H9 (cell line): ENCODE data around the gene APBB2. TPM values are rescaled to one million over a fixed set of nuclear protein-coding genes. Genes with fewer than 3 reads are reported as not detected.

Experiments used
- DNase-seq: peaks from one replicate; pipeline ENCODE4 v3.0.0-alpha.2; 2017
- H2AFZ ChIP-seq: one replicate; pipeline ENCODE4 v1.6.1; 2013; ENCODE audit warnings: mild to moderate bottlenecking, low read length, control low read depth, moderate library complexity
- H2AK5ac ChIP-seq: 2 replicates; pipeline ENCODE4 v1.6.1; 2013; ENCODE audit warnings: low read length, control low read depth, mixed read lengths; ENCODE audit not compliant: insufficient read length
- H2BK120ac ChIP-seq: one replicate; pipeline ENCODE4 v1.6.1; 2013; ENCODE audit warnings: low read depth, mild to moderate bottlenecking, low read length, control low read depth, inconsistent platforms; ENCODE audit not compliant: poor library complexity, severe bottlenecking
- H2BK12ac ChIP-seq: 2 replicates; pipeline ENCODE4 v1.6.1; 2013; ENCODE audit warnings: low read length, control low read depth, mixed read lengths, low read depth; ENCODE audit not compliant: insufficient read length
- H2BK15ac ChIP-seq: 2 replicates; pipeline ENCODE4 v1.6.1; 2013; ENCODE audit warnings: low read depth, low read length, control low read depth
- H2BK20ac ChIP-seq: one replicate; pipeline ENCODE4 v1.6.1; 2013; ENCODE audit warnings: low read depth, mild to moderate bottlenecking, low read length, control low read depth, inconsistent platforms; ENCODE audit not compliant: poor library complexity, severe bottlenecking
- H2BK5ac ChIP-seq: 2 replicates; pipeline ENCODE4 v1.6.1; 2013; ENCODE audit warnings: low read length, control low read depth, mixed read lengths; ENCODE audit not compliant: insufficient read length
- H3K14ac ChIP-seq: 2 replicates; pipeline ENCODE4 v1.6.1; 2013; ENCODE audit warnings: low read length, control low read depth; ENCODE audit not compliant: insufficient read depth
- H3K18ac ChIP-seq: 2 replicates; pipeline ENCODE4 v1.6.1; 2013; ENCODE audit warnings: low read depth, mild to moderate bottlenecking, mixed read lengths, low read length, control low read depth; ENCODE audit not compliant: insufficient read length
- H3K23ac ChIP-seq: 2 replicates; pipeline ENCODE4 v1.6.1; 2013; ENCODE audit warnings: low read length, control low read depth, mixed read lengths, low read depth; ENCODE audit not compliant: insufficient read length
- H3K23me2 ChIP-seq: 2 replicates; pipeline ENCODE4 v1.6.1; 2013; ENCODE audit warnings: low read depth, mild to moderate bottlenecking, mixed read lengths, low read length, control low read depth; ENCODE audit not compliant: insufficient read length, poor library complexity, severe bottlenecking
- H3K27ac ChIP-seq: 2 replicates; pipeline ENCODE4 v1.5.1; 2013; ENCODE audit warnings: low read length, control low read depth, mixed read lengths, low read depth; ENCODE audit not compliant: insufficient read length
- H3K27me3 ChIP-seq: 2 replicates; pipeline ENCODE4 v1.6.1; 2013; ENCODE audit warnings: low read length, control low read depth, inconsistent platforms; ENCODE audit not compliant: insufficient read depth
- H3K4ac ChIP-seq: 2 replicates; pipeline ENCODE4 v1.6.1; 2013; ENCODE audit warnings: low read depth, mild to moderate bottlenecking, control low read depth, inconsistent platforms, low read length, moderate library complexity
- H3K4me1 ChIP-seq: 2 replicates; pipeline ENCODE4 v1.6.1; 2013; ENCODE audit warnings: low read length, control low read depth, inconsistent platforms; ENCODE audit not compliant: insufficient read depth
- H3K4me2 ChIP-seq: 2 replicates; pipeline ENCODE4 v1.6.1; 2013; ENCODE audit warnings: low read length, control low read depth, mixed read lengths; ENCODE audit not compliant: insufficient read length, insufficient read depth
- H3K56ac ChIP-seq: 2 replicates; pipeline ENCODE4 v1.6.1; 2013; ENCODE audit warnings: low read depth, mild to moderate bottlenecking, mixed read lengths, low read length, control low read depth; ENCODE audit not compliant: insufficient read length
- H3K79me1 ChIP-seq: 2 replicates; pipeline ENCODE4 v1.6.1; 2013; ENCODE audit warnings: low read depth, mild to moderate bottlenecking, moderate library complexity, low read length, control low read depth, inconsistent platforms; ENCODE audit not compliant: insufficient read depth, poor library complexity, severe bottlenecking
- H3K79me2 ChIP-seq: 2 replicates; pipeline ENCODE4 v1.6.1; 2013; ENCODE audit warnings: low read length, control low read depth, inconsistent platforms; ENCODE audit not compliant: insufficient read depth
- H3K9ac ChIP-seq: 2 replicates; pipeline ENCODE4 v1.6.1; 2013; ENCODE audit warnings: low read length, control low read depth, mixed read lengths; ENCODE audit not compliant: insufficient read length; ENCODE audit errors: extremely low read depth
- H3K9me3 ChIP-seq: one replicate; pipeline ENCODE4 v1.6.1; 2013; ENCODE audit warnings: low read depth, low read length, inconsistent platforms; ENCODE audit not compliant: control insufficient read depth
- H3T11ph ChIP-seq: one replicate; pipeline ENCODE4 v1.6.1; 2013; ENCODE audit warnings: mild to moderate bottlenecking, low read length, control low read depth, inconsistent platforms
- H4K20me1 ChIP-seq: one replicate; pipeline ENCODE4 v1.6.1; 2013; ENCODE audit not compliant: control insufficient read depth, insufficient read length, insufficient read depth
- H4K5ac ChIP-seq: 2 replicates; pipeline ENCODE4 v1.6.1; 2013; ENCODE audit warnings: low read depth, mild to moderate bottlenecking, mixed read lengths, low read length, control low read depth; ENCODE audit not compliant: insufficient read length
- H4K8ac ChIP-seq: replicated peaks from 2 replicates; pipeline ENCODE4 v1.6.1; 2013; ENCODE audit warnings: low read length, control low read depth, mixed read lengths, low read depth; ENCODE audit not compliant: insufficient read length
- H4K91ac ChIP-seq: 2 replicates; pipeline ENCODE4 v1.6.1; 2013; ENCODE audit warnings: low read depth, mild to moderate bottlenecking, moderate library complexity, mixed read lengths, low read length, control low read depth; ENCODE audit not compliant: insufficient read length
- H3K27ac Mint-ChIP-seq, 3 experiments: 2 replicates in 2 of 3; 3 replicates in 1 of 3; pipeline ENCODE4 v1.8.0; 2020 to 2021; ENCODE audit warnings: mixed read lengths in 3 of 3, mild to moderate bottlenecking in 1 of 3, moderate library complexity in 1 of 3
- H3K27me3 Mint-ChIP-seq: 2 replicates; pipeline ENCODE4 v1.8.0; 2021; ENCODE audit warnings: low read depth, mild to moderate bottlenecking, moderate library complexity, mixed read lengths
- H3K36me3 Mint-ChIP-seq, 3 experiments: 2 replicates in 2 of 3; 3 replicates in 1 of 3; pipeline ENCODE4 v1.8.0; 2020 to 2021; ENCODE audit warnings: low read depth in 3 of 3, mixed read lengths in 3 of 3; ENCODE audit not compliant: insufficient read depth in 1 of 3
- H3K4me1 Mint-ChIP-seq, 2 experiments: 2 replicates each; pipeline ENCODE4 v1.8.0; 2020; ENCODE audit warnings: mixed read lengths in 2 of 2
- H3K4me3 Mint-ChIP-seq, 2 experiments: 2 replicates in 1 of 2; 3 replicates in 1 of 2; pipeline ENCODE4 v1.8.0; 2020 to 2021; ENCODE audit warnings: mild to moderate bottlenecking in 2 of 2, mixed read lengths in 2 of 2, moderate library complexity in 1 of 2
- H3K9me3 Mint-ChIP-seq, 2 experiments: 2 replicates in 1 of 2; 3 replicates in 1 of 2; pipeline ENCODE4 v1.8.0; 2020; ENCODE audit warnings: mild to moderate bottlenecking in 2 of 2, mixed read lengths in 2 of 2, moderate library complexity in 1 of 2
- WGBS: extraction: QIAGEN DNeasy Blood & Tissue Kit; methylation state at CpG from one replicate; pipeline ENCODE4 v1.1.7; 2013; ENCODE audit warnings: missing lambda C conversion rate, low lambda C conversion rate, mixed read lengths; ENCODE audit not compliant: insufficient read length; ENCODE audit errors: extremely low coverage; 5-methylcytosine and 5-hydroxymethylcytosine counted together
- total RNA-seq: library from RNA; stranded (reverse); gene quantifications from 2 replicates; pipeline ENCODE4 v1.2.1, GENCODE V29; 2021
- TF ChIP-seq, protein P1 (sequence below): fragments of 200-600 bp; sonication (generic); conservative IDR thresholded peaks from 3 replicates; pipeline ENCODE4 v1.8.0; 2021; ENCODE audit warnings: antibody characterized with exemption, mild to moderate bottlenecking

Gene APBB2
- total RNA-seq, 1 experiment from 2014 or later, result 39.6 TPM

DNA sequence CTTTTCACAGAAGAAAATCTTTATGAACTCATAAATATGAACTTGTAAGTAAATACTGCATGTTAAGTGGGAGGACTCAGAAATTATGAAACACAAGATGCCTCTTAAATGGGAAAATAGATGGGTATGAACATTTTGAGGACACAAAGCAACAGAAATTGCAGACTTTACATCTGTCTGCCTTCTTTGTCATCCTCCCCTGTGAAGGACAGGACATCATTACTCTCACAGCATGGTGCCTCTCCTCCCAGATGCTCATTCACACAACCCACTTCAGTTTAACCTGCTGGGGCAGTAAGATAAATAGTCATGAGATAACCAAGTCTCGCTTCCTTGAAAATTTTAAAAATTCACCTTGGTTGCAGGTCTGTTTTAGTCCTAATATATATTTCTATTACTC, 144.5 kb downstream of the APBB2 start:
- Histone ChIP-seq H3K56ac (no peak overlapping the region), H3K14ac (no peak overlapping the region), H3K4me2 (no peak overlapping the region), H3K4ac (no peak overlapping the region), H3K27ac (no peak overlapping the region), H3K27me3 (no peaks in the 10 kb centered on the region), H3K18ac (no peak overlapping the region), H2AFZ (no peak overlapping the region), H2AK5ac (no peak overlapping the region), H4K20me1 (no peaks in the 10 kb centered on the region), H3K23ac (no peak overlapping the region), H2BK12ac (no peak overlapping the region), H3K79me2 (no peaks in the 10 kb centered on the region), H3K9me3 (no peaks in the 10 kb centered on the region), H4K5ac (no peak overlapping the region), H4K8ac (no peak overlapping the region), H3K9ac (no peak overlapping the region), H4K91ac (no peak overlapping the region), H2BK20ac (no peak overlapping the region), H3K79me1 (no peaks in the 10 kb centered on the region), H2BK120ac (no peak overlapping the region), H3K4me1 (peaks cover 8% of the 10 kb centered on the region; the same call in 1 of the 2 replicates), H2BK5ac (no peak overlapping the region), H2BK15ac (no peak overlapping the region), H3K23me2 (no peaks in the 10 kb centered on the region), H3T11ph (no peak overlapping the region)
- no peak overlapping the region for H3K4me3 Mint-ChIP-seq
- H3K27ac Mint-ChIP-seq, result no peak overlapping the region
- H3K4me1 Mint-ChIP-seq, result peaks cover 23 to 27% of the 10 kb centered on the region in 2 experiments
- WGBS, result no CpG with 5 or more reads among the region's 1 CpG
- H3K27me3 Mint-ChIP-seq, result no peaks in the 10 kb centered on the region
- no peaks in the 10 kb centered on the region; a peak in 1 of 7 replicates for H3K36me3 Mint-ChIP-seq
- TF ChIP-seq, protein P1, sequence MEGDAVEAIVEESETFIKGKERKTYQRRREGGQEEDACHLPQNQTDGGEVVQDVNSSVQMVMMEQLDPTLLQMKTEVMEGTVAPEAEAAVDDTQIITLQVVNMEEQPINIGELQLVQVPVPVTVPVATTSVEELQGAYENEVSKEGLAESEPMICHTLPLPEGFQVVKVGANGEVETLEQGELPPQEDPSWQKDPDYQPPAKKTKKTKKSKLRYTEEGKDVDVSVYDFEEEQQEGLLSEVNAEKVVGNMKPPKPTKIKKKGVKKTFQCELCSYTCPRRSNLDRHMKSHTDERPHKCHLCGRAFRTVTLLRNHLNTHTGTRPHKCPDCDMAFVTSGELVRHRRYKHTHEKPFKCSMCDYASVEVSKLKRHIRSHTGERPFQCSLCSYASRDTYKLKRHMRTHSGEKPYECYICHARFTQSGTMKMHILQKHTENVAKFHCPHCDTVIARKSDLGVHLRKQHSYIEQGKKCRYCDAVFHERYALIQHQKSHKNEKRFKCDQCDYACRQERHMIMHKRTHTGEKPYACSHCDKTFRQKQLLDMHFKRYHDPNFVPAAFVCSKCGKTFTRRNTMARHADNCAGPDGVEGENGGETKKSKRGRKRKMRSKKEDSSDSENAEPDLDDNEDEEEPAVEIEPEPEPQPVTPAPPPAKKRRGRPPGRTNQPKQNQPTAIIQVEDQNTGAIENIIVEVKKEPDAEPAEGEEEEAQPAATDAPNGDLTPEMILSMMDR, result no peak
- DNase-seq, result peak; percentile 43
- H3K9me3 Mint-ChIP-seq, result no peaks in the 10 kb centered on the region
